NOMO-1 treated with DMSO at 0.1 percent for 48 hours (cell line): Measurements from ENCODE around the gene GHRHR.

Source experiments
- DNase-seq: peaks from one replicate; lab custom pipeline; 2025; ENCODE audit not compliant: unreplicated experiment; lab: John Stamatoyannopoulos, UW

GHRHR gene

GRCh38 chr7:30927559-30927958 lies 36.2 kb upstream of the GHRHR start:
- no peak for DNase-seq

- DNase-seq, result no peak
Observed at GRCh38 chr7:30928254-30928872, 35.4 kb upstream of the GHRHR start.

- DNase-seq, result no peak
Observed at GRCh38 chr7:30929686-30930085, 34.1 kb upstream of the GHRHR start.

- no peak for DNase-seq
Observed at GRCh38 chr7:30930621-30931020, 33.1 kb upstream of the GHRHR start.

GRCh38 chr7:30931161-30931928 lies 32.4 kb upstream of the GHRHR start:
- no peak for DNase-seq

- DNase-seq, result no peak
Observed at GRCh38 chr7:30931929-30932540, 31.7 kb upstream of the GHRHR start.

- no peak for DNase-seq
Observed at GRCh38 chr7:30932562-30932961, 31.2 kb upstream of the GHRHR start.

GRCh38 chr7:30933124-30933974 lies 30.4 kb upstream of the GHRHR start:
- DNase-seq, result no peak

GRCh38 chr7:30934225-30934624 lies 29.5 kb upstream of the GHRHR start:
- DNase-seq, result no peak

- no peak for DNase-seq
Observed at GRCh38 chr7:30934732-30935568, 28.8 kb upstream of the GHRHR start.

- no peak for DNase-seq
Observed at GRCh38 chr7:30935569-30935877, 28.2 kb upstream of the GHRHR start.

- no peak for DNase-seq
Observed at GRCh38 chr7:30936650-30937245, 27.0 kb upstream of the GHRHR start.

GRCh38 chr7:30937416-30937815 lies 26.3 kb upstream of the GHRHR start:
- DNase-seq, result no peak

GRCh38 chr7:30938435-30939316 lies 25.1 kb upstream of the GHRHR start:
- DNase-seq, result peak; percentile 17

GRCh38 chr7:30941582-30942323 lies 22.0 kb upstream of the GHRHR start:
- DNase-seq, result no peak

GRCh38 chr7:30950197-30950596 lies 13.6 kb upstream of the GHRHR start:
- no peak for DNase-seq

GRCh38 chr7:30954914-30955313 lies 8.8 kb upstream of the GHRHR start:
- no peak for DNase-seq

GRCh38 chr7:30956704-30957103 lies 7.0 kb upstream of the GHRHR start:
- no peak for DNase-seq

GRCh38 chr7:30965372-30965771 lies 1.6 kb downstream of the GHRHR start:
- DNase-seq, result no peak
